Keratinocyte (primary cell): Measurements from ENCODE around the gene CDH22. TPM values are rescaled to one million over a fixed set of nuclear protein-coding genes. Genes with fewer than 3 reads are reported as not detected.

Experiments
- DNase-seq: peaks from one replicate; pipeline ENCODE4 v3.0.0-alpha.2; 2011; ENCODE audit warnings: low read depth, missing footprints, low spot score
- FAIRE-seq: peaks from 2 replicates; lab custom pipeline; 2011; peaks lifted over from hg19 to GRCh38; lab: Jason Lieb, UNC
- H2AFZ ChIP-seq: 2 replicates; pipeline ENCODE4 v1.6.0; 2012; ENCODE audit warnings: low read length, control low read depth, inconsistent platforms; ENCODE audit not compliant: control insufficient read depth
- H3K27ac ChIP-seq: 2 replicates; pipeline ENCODE4 v1.5.1; 2011; ENCODE audit warnings: low read length; ENCODE audit not compliant: control insufficient read depth, insufficient read depth
- H3K27me3 ChIP-seq: 3 replicates; pipeline ENCODE4 v1.6.0; 2011; ENCODE audit warnings: low read length; ENCODE audit not compliant: control insufficient read depth, insufficient read depth; ENCODE audit errors: extremely low read depth
- H3K36me3 ChIP-seq, 2 experiments: 2 replicates in 1 of 2; 3 replicates in 1 of 2; pipeline ENCODE4 v1.5.1; 2011; ENCODE audit warnings: low read length in 2 of 2, mild to moderate bottlenecking in 1 of 2; ENCODE audit not compliant: control insufficient read depth in 2 of 2, insufficient read depth in 2 of 2; ENCODE audit errors: extremely low read depth in 1 of 2
- H3K4me1 ChIP-seq: 3 replicates; pipeline ENCODE4 v1.5.1; 2011; ENCODE audit warnings: low read length; ENCODE audit not compliant: control insufficient read depth, insufficient read depth; ENCODE audit errors: extremely low read depth
- H3K4me2 ChIP-seq: 3 replicates; pipeline ENCODE4 v1.6.0; 2011; ENCODE audit warnings: low read depth, low read length; ENCODE audit not compliant: control insufficient read depth, insufficient read depth; ENCODE audit errors: extremely low read depth
- H3K4me3 ChIP-seq, 3 experiments: fragments of 200-600 bp in 1 of 3; sonication (generic) in 1 of 3; 2 replicates in 2 of 3; 3 replicates in 1 of 3; pipeline ENCODE4 v1.5.1; 2011 to 2016; ENCODE audit warnings: low read length in 3 of 3, mild to moderate bottlenecking in 3 of 3, control low read depth in 2 of 3, inconsistent platforms in 1 of 3, low read depth in 1 of 3, mixed read lengths in 1 of 3, mixed run types in 1 of 3, moderate library complexity in 1 of 3; ENCODE audit not compliant: control insufficient read depth in 2 of 3, insufficient read depth in 2 of 3; ENCODE audit errors: extremely low read depth in 1 of 3
- H3K79me2 ChIP-seq: 2 replicates; pipeline ENCODE4 v1.6.0; 2012; ENCODE audit warnings: low read length; ENCODE audit not compliant: control insufficient read depth, insufficient read depth
- H3K9ac ChIP-seq: 3 replicates; pipeline ENCODE4 v1.6.0; 2011; ENCODE audit warnings: low read length; ENCODE audit not compliant: control insufficient read depth, insufficient read depth; ENCODE audit errors: extremely low read depth
- H3K9me1 ChIP-seq: 3 replicates; pipeline ENCODE4 v1.6.0; 2011; ENCODE audit warnings: low read length; ENCODE audit not compliant: control insufficient read depth, insufficient read depth; ENCODE audit errors: extremely low read depth
- H3K9me3 ChIP-seq: 2 replicates; pipeline ENCODE4 v1.5.1; 2012; ENCODE audit warnings: low read depth, low read length; ENCODE audit not compliant: control insufficient read depth
- H4K20me1 ChIP-seq: 3 replicates; pipeline ENCODE4 v1.6.0; 2011; ENCODE audit warnings: low read length; ENCODE audit not compliant: control insufficient read depth, insufficient read depth; ENCODE audit errors: extremely low read depth
- CTCF ChIP-seq, 3 experiments: IDR thresholded peaks in 1 of 3; conservative IDR thresholded peaks in 1 of 3; optimal IDR thresholded peaks in 1 of 3; 2 replicates in 2 of 3; 3 replicates in 1 of 3; pipeline versions ENCODE3 to v1.5.1; 2011; ENCODE audit warnings: low read length in 3 of 3, mild to moderate bottlenecking in 3 of 3, moderate library complexity in 2 of 3, control low read depth in 1 of 3, inconsistent platforms in 1 of 3; ENCODE audit not compliant: insufficient read depth in 2 of 3; ENCODE audit errors: extremely low read depth in 1 of 3
- EZH2 ChIP-seq: IDR thresholded peaks from one replicate; pipeline ENCODE4 v1.6.1; 2012; ENCODE audit warnings: inconsistent platforms, mild to moderate bottlenecking, low read length, moderate library complexity
- dilution Hi-C: fragments of 300-500 bp; cut with MboI; formaldehyde crosslinking; loops from one replicate; pipeline ENCODE4 v1.7.0; 2020; ENCODE audit warnings: low sequenced_read_pairs; ENCODE audit not compliant: extremely low pct_ligation_motif_present
- polyA plus RNA-seq, 5 experiments: library from polyadenylated mRNA; depleted of rRNA in 3 of 5; stranded (reverse) in 3 of 5; stranded (forward) in 1 of 5; unstranded in 1 of 5; fragments of >200 nt; gene quantifications; 1 replicate in 1 of 5; 2 replicates in 3 of 5; 3 replicates in 1 of 5; pipeline versions ENCODE4 v1.2.1 to v1.2.3, GENCODE V29; 2011 to 2012; ENCODE audit warnings: missing spikeins in 2 of 5, low read depth in 1 of 5, low replicate concordance in 1 of 5

Gene CDH22
- polyA plus RNA-seq, 1 donor (not counting 4 experiments of a cell fraction or from before 2014, with no cell fraction given): not detected

GRCh38 chr20:46354920-46355654, 46.8 kb upstream of the CDH22 start:
- Histone ChIP-seq H3K4me3 (no peak overlapping the region), H3K27ac (no peak overlapping the region), H3K9ac (no peak overlapping the region), H3K9me1 (no peaks in the 10 kb centered on the region), H2AFZ (no peak overlapping the region), H3K9me3 (no peaks in the 10 kb centered on the region), H3K36me3 (peaks cover 11 to 15% of the 10 kb centered on the region in 2 experiments), H3K79me2 (no peaks in the 10 kb centered on the region), H3K4me2 (no peak overlapping the region), H4K20me1 (no peaks in the 10 kb centered on the region), H3K27me3 (no peaks in the 10 kb centered on the region), H3K4me1 (no peaks in the 10 kb centered on the region)
- dilution Hi-C loops: no loop called here
- TF ChIP-seq CTCF (optimal IDR thresholded peaks at IDR 0.05 in 1 of 3, IDR thresholded peaks at IDR 0.05 in 1 of 3, conservative IDR thresholded peaks at IDR 0.05 in 1 of 3; ENCODE audit: extremely low read depth in 1 of 3, insufficient read depth in 2 of 3, low read length in 3 of 3) (no peak), EZH2 (no peak)
- FAIRE-seq (no peak), DNase-seq (no peak)

GRCh38 chr20:46354207-46354555, 45.9 kb upstream of the CDH22 start:
- no peak overlapping the region for H3K4me3 ChIP-seq
- peaks cover 11 to 19% of the 10 kb centered on the region in 2 experiments for H3K36me3 ChIP-seq
- TF ChIP-seq CTCF (optimal IDR thresholded peaks at IDR 0.05 in 1 of 3, IDR thresholded peaks at IDR 0.05 in 1 of 3, conservative IDR thresholded peaks at IDR 0.05 in 1 of 3; ENCODE audit: extremely low read depth in 1 of 3, insufficient read depth in 2 of 3, low read length in 3 of 3): no peak
- no peak for TF ChIP-seq EZH2
- FAIRE-seq (no peak), DNase-seq (no peak)
- H3K27ac ChIP-seq: no peak overlapping the region
- H3K27me3 ChIP-seq: no peaks in the 10 kb centered on the region
- no peak overlapping the region for H2AFZ ChIP-seq
- H4K20me1 ChIP-seq: no peaks in the 10 kb centered on the region
- H3K4me2 ChIP-seq: no peak overlapping the region
- H3K4me1 ChIP-seq: no peaks in the 10 kb centered on the region
- no peaks in the 10 kb centered on the region for H3K79me2 ChIP-seq
- no peaks in the 10 kb centered on the region for H3K9me1 ChIP-seq
- no peaks in the 10 kb centered on the region for H3K9me3 ChIP-seq
- dilution Hi-C loops: no loop called here
- H3K9ac ChIP-seq: no peak overlapping the region
